COLO668 (cell line): ENCODE data around the gene KBTBD7.

ENCODE experiments used
- DNase-seq: peaks from one replicate; lab custom pipeline; 2025; ENCODE audit not compliant: unreplicated experiment; lab: John Stamatoyannopoulos, UW

The KBTBD7 gene, protein sequence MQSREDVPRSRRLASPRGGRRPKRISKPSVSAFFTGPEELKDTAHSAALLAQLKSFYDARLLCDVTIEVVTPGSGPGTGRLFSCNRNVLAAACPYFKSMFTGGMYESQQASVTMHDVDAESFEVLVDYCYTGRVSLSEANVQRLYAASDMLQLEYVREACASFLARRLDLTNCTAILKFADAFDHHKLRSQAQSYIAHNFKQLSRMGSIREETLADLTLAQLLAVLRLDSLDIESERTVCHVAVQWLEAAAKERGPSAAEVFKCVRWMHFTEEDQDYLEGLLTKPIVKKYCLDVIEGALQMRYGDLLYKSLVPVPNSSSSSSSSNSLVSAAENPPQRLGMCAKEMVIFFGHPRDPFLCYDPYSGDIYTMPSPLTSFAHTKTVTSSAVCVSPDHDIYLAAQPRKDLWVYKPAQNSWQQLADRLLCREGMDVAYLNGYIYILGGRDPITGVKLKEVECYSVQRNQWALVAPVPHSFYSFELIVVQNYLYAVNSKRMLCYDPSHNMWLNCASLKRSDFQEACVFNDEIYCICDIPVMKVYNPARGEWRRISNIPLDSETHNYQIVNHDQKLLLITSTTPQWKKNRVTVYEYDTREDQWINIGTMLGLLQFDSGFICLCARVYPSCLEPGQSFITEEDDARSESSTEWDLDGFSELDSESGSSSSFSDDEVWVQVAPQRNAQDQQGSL

DNA sequence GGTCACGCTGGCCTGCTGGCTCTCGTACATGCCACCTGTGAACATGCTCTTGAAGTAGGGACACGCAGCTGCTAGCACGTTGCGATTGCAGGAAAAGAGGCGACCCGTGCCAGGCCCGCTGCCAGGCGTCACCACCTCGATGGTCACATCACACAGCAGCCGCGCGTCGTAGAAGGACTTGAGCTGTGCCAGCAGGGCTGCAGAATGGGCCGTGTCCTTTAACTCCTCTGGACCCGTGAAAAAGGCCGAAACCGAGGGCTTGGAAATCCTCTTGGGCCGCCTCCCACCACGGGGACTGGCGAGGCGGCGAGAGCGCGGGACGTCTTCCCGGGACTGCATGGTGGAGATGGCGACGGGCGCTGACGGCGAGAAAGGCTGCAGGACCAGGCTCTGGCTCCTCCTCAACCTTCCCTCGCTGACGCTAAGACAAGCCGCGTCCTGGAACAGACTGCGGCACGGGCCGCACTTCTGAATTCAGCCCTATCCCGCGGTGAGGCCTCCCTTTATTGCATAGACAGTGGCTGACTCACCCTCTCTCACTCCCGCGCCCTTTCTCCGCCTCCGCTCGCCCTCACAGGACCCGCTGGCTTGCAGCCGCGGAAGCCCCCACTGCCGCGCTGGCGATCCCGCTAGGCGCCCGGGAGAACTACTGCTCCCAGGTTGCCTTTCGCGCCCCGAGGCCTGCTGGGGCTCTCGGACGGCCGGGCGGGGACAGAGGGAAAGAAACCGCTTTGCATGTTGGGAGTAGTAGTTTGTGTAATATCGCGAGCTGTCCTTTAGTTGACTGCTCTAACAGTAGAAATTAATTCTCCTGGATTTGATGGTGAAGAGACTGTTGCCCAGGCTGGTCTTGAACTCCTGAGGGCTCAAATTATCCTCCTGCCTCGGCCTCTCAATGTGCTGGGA is at the start of gene KBTBD7:
Gene KBTBD7 (minus strand): TSS at position 651 of the 906 bp plus-strand sequence. CDS start 312 bp downstream, at position 339.
- DNase-seq, result peak; percentile 99

DNA sequence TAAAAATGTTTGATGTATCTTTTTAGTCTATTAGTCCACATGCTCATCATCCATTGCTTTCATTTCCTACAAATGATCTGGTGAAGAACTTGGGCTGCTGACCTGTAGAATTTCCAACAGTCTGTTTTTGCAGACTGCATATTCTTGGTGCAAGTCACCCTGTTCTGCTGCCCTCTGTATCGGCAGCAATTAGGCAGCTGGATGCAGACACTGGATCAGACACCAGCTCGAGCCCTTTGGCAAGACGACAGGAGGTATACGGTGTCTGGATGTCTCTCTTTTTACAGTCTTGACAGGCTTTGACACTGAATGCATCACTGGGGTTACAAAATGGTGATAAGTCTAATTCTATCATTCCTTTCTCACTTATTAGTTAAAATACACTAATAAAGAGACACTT is 47.3 kb upstream of the KBTBD7 start:
- no peak for DNase-seq

DNA sequence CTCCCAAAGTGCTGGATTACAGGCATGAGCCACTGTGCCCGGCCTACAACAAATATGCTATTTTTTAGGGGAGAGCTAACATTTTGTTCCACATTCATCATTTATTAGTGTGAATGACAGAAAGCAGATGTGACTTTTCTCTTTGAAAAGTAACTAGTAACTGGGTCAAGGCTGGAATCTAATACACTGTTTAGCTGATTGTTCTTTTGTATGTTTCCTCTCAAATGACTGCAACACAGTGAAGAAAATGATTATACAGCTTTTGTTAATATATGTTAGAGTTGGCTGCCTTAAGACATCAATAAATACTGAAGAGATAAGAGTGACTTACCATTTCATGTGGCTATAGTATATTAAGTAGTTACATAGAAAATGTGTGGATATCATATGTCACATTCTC is 42.0 kb upstream of the KBTBD7 start:
- no peak for DNase-seq

DNA sequence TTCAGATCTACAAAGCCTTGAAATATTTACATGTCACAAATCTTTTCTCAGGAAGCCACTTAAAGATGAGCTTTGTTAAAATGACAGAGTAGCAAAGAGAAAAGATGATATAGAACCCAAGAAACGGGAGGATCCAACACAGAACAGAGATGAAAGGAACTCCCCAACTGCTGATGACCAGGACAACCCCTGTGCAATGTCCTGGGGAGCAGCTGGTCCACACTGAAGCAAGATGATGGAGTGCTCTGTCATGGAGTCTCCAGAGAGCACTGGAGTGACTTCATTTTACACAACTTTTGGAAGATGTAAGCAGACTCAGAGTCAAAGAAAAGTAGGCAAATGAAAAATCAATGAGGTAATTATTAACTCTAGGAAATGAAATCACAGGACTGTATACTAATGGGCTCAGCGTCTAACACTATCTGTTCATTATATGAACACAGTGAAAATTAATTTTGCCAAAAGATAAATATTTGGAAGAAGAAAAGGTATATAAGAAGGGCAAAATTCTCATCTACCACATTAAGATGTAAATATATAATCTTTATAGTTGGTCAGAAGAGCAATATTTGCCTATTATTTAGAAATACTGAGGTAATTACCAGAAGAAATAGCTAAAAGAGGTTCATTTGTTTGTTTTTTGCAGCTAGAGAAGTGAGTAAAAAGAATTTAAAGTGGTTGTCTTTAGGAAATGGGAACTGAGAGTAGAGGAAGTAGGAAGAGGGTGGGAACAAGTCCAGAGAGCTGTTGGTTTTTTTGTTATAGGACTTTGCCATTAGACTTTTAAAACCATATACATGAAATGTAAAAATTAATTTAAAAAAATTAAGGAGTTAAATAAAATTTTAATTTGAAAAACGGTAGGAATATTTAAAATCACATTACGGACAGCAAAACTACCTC is 38.5 kb upstream of the KBTBD7 start:
- no peak for DNase-seq

DNA sequence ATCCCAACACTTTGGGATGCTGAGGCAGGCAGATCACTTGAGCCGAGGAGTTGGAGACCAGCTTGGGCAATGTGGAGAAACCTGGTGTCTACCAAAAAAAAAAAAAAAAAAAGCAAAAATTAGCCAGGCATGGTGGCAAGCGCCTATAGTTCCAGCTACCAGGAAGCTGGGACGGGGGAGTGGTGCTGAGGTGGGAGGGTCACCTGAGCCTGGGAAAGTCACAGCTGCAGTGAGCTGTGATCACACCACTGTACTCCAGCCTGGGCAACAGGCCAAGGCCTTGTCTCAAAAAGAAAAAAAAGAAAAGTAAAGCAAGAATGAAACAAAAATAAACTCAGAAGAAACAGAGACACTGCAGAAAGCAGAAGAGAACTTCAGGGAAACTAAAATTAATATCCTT is 37.4 kb upstream of the KBTBD7 start:
- DNase-seq, result peak; percentile 87

DNA sequence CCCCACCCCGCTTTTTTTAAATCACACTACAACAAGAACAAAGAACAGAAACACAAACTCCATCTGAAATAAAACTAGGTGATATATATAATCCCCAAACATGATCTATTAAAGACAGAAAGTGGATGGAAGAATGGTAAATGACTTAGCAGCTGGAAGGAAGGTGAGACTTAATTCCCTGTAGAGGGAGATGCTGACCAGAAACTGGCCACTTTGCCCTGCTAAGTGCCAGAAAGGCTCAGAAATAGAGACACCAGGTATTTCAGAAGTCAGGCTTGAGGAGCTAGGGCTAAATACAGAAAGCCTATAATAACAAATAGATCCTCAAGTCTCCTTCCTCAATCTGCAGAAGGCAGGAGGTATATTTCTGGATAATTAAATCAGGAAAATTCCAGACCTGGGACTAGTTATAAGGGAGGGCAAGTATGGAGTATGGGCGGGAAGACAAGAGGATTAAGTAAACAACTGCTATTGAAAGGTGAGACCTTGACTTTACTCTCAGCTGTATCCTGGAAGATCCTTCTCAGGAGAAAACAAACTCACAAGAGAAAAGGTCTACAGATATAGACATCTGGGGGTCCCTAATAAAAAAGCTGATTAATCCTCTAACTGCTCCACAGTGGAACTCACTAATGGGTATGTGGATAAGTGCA is 36.8 kb upstream of the KBTBD7 start:
- no peak for DNase-seq

DNA sequence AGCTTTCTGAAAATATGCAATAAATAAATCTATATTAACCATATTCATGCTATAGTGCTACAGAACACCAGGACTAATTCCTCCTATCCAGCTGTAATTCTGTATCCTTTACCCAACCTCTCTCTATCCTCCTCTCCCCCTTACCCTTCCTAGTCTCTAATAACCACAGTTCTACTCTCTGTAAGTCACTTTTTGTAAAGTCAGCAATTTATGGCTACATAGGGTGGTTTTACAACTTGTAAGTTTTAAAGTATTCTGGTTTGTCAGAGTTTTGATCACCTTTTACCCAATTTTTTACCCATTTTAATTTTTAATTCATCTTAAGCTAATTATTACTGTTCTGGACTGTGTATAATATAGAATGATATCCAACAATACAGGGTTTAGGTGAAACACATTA is 35.0 kb upstream of the KBTBD7 start:
- DNase-seq, result no peak

DNA sequence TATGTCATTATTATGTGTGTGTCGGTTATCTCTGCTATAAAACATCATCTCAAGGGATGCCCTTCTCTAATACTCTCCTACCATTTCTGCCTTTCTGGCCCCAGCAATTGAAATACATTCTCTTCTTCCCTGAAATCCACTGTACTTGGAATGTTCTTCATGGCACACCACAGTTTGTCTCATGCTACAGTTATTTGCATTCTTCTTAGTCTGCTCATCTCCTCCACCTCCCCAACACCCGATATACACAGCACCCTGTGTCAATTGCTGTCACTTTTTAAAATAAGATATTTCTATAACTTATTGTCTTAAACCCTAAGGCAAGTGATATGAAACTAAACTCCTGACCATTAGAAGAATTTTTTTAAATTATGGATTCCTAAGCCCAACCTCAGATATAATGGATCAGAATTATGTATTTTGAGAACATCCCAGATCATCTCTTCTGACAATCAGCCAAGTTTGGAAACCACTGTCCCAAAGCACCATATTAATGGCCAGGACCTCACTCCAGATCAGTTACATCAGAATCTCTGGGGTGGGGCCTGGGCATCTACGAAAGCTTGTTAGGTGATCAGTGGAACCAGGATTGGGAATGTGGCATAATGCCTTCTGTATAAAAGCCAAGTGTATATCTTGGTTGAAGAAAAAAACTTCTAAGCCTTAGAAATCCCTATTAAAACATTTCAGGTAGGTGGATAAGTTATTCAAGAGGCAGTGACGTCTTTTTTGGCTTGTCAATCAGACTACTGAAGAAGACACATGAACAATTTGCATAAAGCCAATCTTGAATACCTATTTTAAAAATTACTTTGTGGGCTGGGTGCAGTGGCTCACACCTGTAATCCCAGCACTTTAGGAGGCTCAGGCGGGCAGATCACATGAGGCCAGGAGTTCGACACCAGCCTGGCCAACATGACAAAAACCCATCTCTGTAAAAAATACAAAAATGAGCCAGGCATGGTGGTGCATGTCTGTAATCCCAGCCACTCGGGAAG is 30.0 kb upstream of the KBTBD7 start:
- no peak for DNase-seq

DNA sequence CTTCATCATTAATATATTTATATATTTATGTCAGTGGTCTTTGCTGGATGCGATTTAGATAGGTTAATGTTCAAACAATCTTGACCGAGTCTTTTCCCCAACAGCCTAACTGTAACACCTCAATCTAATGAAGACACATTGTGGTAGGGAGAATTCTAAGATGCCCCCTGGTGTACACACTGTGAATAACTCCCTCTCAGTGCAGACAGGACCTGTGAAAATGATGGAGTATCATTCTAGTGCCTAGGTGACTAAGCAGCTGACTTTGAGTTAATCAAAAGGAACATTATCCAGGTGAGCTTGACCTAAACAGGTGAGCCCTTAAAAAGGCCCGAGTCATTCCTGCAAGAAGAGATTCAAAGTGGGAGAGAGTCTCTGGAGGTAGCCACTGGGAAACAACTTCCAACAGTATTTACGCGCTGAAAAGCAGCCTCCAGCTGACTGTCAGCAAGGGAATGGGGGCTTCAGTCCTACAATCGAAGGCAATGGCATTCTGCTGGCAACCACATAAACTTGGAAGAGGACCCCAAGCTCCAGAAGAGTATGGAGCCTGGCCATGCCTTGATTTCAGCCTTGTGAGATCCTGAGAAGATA is 28.0 kb upstream of the KBTBD7 start:
- DNase-seq, result peak; percentile 73

DNA sequence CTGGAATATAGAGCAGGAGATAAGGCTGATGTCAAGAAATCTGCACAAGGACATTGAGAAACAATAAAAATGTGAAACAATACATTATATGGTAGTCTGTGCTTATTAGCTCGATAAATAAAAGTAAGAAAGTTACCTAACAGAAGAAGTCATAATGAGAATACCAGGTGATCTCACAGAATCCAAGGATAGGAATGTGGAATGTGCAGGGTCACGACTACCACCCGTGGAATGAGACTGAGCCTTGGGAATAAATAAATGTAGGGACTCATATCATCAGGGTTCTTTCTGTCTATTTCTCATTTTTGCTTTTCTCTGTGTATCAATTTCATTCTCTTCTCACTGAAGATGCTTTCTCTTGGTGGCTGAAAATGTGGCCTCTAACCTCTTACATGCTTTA is 26.0 kb upstream of the KBTBD7 start:
- DNase-seq, result no peak

DNA sequence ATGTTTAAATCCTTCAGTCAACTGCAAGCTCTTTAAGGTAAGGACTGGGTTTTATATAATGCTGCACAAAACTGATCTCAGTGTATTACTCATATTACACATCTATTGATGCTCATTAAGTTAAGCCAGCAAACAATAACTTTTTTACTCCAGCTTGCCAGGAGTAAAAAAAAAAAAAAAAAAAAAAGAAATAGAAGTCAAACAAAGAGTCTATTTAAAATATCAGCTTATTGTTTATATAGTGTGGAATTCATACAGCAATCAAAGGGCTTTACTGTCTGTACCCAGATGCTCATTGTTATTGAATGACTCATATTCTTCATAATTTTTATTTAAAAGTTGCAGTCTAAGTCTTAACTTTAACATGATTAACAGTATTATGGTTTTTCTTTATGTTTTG is 21.8 kb upstream of the KBTBD7 start:
- no peak for DNase-seq

DNA sequence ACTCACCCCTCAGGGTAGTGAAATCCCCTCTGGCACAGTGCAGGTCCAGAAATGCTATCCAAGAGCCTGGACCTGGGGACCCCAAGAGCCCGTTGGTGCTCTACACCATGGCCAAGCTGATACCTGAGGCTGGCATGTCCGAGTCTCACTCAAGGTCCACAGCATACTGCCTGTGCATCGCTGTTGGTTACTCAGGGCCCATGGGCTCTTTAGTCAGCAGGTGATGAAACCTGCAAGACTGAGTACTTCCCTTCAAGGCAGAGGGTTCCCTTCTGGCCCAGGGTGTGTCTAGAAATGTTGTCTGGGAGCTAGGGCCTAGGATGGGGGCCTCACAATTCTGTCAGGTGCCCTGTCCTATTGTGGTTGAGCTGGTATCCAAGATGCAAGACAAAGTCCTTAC is 19.6 kb upstream of the KBTBD7 start:
- no peak for DNase-seq

DNA sequence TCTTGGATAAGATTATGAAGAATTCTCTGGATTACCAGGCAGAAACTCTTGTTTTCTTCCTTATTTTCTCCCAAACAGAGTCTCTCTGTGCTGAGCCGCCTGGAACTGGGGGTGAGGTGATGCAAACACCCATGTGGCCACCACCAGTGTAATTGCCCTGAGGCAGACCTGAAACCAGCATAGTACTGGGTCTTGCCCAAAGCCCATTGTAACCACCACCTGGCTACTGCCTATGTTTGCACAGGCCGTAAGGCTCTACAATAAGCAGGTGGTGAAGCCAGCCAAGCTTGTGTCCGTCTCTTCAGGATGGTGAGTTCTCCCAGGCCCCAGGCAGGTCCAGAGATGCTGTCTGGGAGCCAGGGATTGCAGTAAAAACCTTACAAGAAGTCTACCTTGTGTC is 18.9 kb upstream of the KBTBD7 start:
- DNase-seq, result peak; percentile 92

DNA sequence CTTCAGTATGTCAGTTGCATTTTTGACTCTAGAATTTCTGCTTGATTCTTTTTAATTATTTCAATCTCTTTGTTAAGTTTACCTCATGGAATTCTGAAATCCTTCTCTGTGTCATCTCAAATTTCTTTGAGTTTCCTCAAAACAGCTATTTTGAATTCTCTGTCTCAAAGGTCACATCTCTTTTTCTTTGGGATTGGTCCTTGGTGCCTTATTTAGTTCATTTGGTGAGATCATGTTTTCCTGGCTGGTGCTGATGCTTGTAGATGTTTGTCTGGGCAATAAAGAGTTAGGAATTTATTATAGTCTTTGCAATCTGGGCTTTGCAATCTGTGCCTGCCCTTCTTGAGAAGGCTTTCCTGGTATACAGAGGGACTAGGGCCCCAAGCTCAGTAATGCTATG is 18.5 kb upstream of the KBTBD7 start:
- no peak for DNase-seq

DNA sequence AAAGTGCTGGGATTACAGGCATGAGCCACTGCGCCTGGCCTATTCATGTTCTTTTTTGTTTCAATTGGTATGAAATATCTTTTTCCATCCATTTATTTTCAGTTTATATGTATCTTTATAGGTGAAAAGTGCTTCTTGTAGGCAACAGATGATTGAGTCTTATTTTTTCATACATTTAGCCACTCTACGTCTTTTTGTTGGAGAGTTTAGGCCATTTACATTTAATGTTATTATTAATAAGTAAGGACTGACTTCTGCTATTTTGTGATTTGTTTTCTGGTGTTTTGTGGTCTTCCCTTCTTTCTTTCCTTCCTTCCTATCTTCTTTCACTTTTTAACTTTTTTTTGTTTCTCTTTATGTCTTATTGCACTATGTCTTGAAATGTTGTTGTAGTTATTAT is 16.7 kb upstream of the KBTBD7 start:
- no peak for DNase-seq

DNA sequence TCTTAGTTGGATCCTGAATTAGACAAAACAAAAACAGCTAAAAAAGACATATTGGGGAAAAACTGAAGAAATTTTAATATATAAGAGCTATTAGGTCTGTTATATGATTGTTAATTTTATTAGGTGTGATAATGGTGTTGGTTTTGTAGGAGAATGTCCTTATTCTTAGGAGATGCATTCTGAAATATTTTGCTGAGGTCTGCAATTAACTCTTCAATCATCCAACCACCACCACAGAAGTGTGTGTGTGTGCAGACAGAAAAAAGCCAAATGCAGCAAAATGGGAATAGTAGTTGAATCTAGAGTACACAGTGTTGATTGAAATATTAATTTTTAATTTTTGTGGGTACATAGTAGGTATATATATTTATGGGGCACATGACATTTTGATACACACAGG is 12.1 kb upstream of the KBTBD7 start:
- DNase-seq, result no peak

DNA sequence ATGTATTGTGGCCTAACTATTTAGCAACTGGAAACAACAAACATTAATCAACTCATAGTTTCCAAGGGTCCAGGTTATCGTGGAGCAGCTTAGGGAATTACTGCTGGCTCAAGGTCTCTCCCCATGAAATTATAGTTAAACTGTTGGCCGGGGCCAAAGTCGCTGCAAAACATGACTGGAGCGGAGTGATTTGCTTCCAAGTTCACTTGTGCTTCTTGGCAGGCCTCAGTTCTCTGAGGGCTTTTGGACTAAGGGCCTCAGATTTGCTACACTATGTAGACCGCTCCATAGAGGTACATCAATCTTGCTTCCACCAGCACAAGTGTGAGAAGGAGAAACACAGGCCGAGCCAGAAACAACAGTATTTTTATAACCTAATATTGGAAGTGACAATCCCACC is 9.4 kb upstream of the KBTBD7 start:
- no peak for DNase-seq

DNA sequence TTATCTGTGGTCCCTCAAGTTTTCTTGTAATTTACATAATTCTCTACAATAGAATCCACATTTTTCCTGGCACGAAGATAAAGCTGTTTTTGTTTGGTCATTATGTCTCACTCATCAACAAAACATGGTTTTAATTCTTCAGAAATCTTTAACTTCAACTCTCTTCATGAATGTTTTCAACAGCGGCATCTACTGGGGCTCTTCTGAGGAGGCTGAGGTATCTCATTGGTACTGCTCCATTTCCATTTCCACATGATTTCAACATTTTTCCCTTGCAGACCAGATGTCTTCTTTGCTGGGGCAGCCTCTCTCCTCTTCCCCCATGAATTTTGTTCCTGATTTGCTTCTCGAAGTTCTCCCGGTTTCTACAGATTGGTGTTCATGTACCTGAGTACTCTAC is 5.8 kb upstream of the KBTBD7 start:
- DNase-seq, result no peak
